K562 (cell line): ENCODE results near the gene BLID. TPM values are rescaled to one million over a fixed set of nuclear protein-coding genes. Genes with fewer than 3 reads are reported as not detected.

Experiments used
- ATAC-seq: fragments of 200-7000 bp; cut with Tn5 transposase; 3 replicates; pipeline ENCODE4 v1.9.1; 2020; ENCODE audit warnings: moderate library complexity
- BruUV-seq: library from RNA; stranded (reverse); fragments of 400-500 nt; replicated peaks from 2 replicates; lab custom pipeline; 2021; lab: Mats Ljungman, UMichigan
- CTCF ChIA-PET: fragments of 300-600 bp; formaldehyde crosslinking; extraction: SDS; loops from one replicate; lab custom pipeline; 2021; ENCODE audit warnings: low intra/inter-chr PET ratio; lab: Yijun Ruan, JAX
- POLR2A ChIA-PET: fragments of 300-600, 350-650 bp; sonication (Branson Sonifier 250); formaldehyde crosslinking; extraction: SDS; loops from one replicate; lab custom pipeline; 2021; ENCODE audit warnings: antibody characterized with exemption, inconsistent platforms; lab: Yijun Ruan, JAX
- DNase-seq, 4 experiments: peaks; one replicate each; pipeline versions ENCODE4 v3.0.0 to v3.0.0-alpha.2; 2011 to 2018; ENCODE audit warnings: low spot score in 3 of 4, mixed read lengths in 3 of 4; ENCODE audit errors: extremely low read depth in 1 of 4
- FAIRE-seq: peaks from 2 replicates; lab custom pipeline; 2011; peaks lifted over from hg19 to GRCh38; lab: Jason Lieb, UNC
- H2AFZ ChIP-seq: 2 replicates; pipeline ENCODE4 v1.6.0; 2011; ENCODE audit warnings: low read depth, low read length, control low read depth, inconsistent platforms
- H3K27ac ChIP-seq: fragments of 200-600 bp; 3 replicates; pipeline ENCODE4 v1.8.0; 2011; ENCODE audit warnings: low read depth, mild to moderate bottlenecking, control low read depth, inconsistent platforms, low read length, moderate library complexity, mixed read lengths; ENCODE audit errors: extremely low read depth
- H3K27me3 ChIP-seq, 2 experiments: fragments of 300-600 bp in 1 of 2; 2 replicates in 1 of 2; 3 replicates in 1 of 2; pipeline versions ENCODE4 v1.6.0 to v1.8.0; 2011; ENCODE audit warnings: inconsistent platforms in 2 of 2, low read length in 2 of 2, mild to moderate bottlenecking in 1 of 2, mixed read lengths in 1 of 2, moderate library complexity in 1 of 2; ENCODE audit not compliant: control insufficient read depth in 2 of 2, insufficient read depth in 2 of 2
- H3K36me3 ChIP-seq: fragments of 300-600 bp; 3 replicates; pipeline ENCODE4 v1.8.0; 2011; ENCODE audit warnings: mild to moderate bottlenecking, low read length, inconsistent platforms; ENCODE audit not compliant: control insufficient read depth, insufficient read depth
- H3K4me1 ChIP-seq, 2 experiments: fragments of 200-600 bp in 1 of 2; replicated peaks in 1 of 2; 2 replicates in 1 of 2; 3 replicates in 1 of 2; pipeline versions ENCODE4 v1.5.1 to v1.8.0; 2011; ENCODE audit warnings: inconsistent platforms in 2 of 2, low read length in 2 of 2, mild to moderate bottlenecking in 1 of 2, mixed read lengths in 1 of 2, moderate library complexity in 1 of 2; ENCODE audit not compliant: control insufficient read depth in 2 of 2, insufficient read depth in 2 of 2
- H3K4me2 ChIP-seq: 2 replicates; pipeline ENCODE4 v1.6.1; 2011; ENCODE audit warnings: low read length, control low read depth, inconsistent platforms, mixed read lengths; ENCODE audit not compliant: insufficient read depth
- H3K4me3 ChIP-seq: fragments of 200-600 bp; sonication (generic), shearing (Covaris generic); 2 replicates; pipeline ENCODE4 v1.5.1; 2016; ENCODE audit warnings: control low read depth, inconsistent platforms
- H3K79me2 ChIP-seq: fragments of 200-600 bp; 3 replicates; pipeline ENCODE4 v1.8.0; 2011; ENCODE audit warnings: low read length, inconsistent platforms; ENCODE audit not compliant: control insufficient read depth, insufficient read depth
- H3K9ac ChIP-seq, 2 experiments: 2 replicates each; pipeline versions ENCODE4 v1.6.0 to v1.6.1; 2011; ENCODE audit warnings: low read depth in 2 of 2, low read length in 2 of 2, control low read depth in 1 of 2, inconsistent platforms in 1 of 2, mild to moderate bottlenecking in 1 of 2, mixed read lengths in 1 of 2; ENCODE audit not compliant: insufficient read depth in 1 of 2
- H3K9me1 ChIP-seq: one replicate; pipeline ENCODE4 v1.6.0; 2011; ENCODE audit warnings: inconsistent platforms, mild to moderate bottlenecking, low read length, moderate library complexity; ENCODE audit not compliant: control insufficient read depth, insufficient read depth
- H3K9me3 ChIP-seq: replicated peaks from 2 replicates; pipeline ENCODE4 v1.5.1; 2011; ENCODE audit warnings: low read depth, low read length, inconsistent platforms; ENCODE audit not compliant: control insufficient read depth, insufficient read depth
- H4K20me1 ChIP-seq: replicated peaks from 2 replicates; pipeline ENCODE4 v1.6.1; 2011; ENCODE audit warnings: low read length, inconsistent platforms, mixed read lengths; ENCODE audit not compliant: control insufficient read depth, insufficient read depth
- BDP1 ChIP-seq: IDR thresholded peaks from 3 replicates; pipeline ENCODE4 v1.6.1; 2011; ENCODE audit not compliant: insufficient read length, insufficient read depth
- HDAC8 ChIP-seq: fragments of 450-650 bp; IDR thresholded peaks from 2 replicates; pipeline ENCODE4 v1.6.1; 2016; ENCODE audit warnings: mild to moderate bottlenecking, missing genetic modification characterization, moderate library complexity, missing compliant biosample characterization
- HNRNPK ChIP-seq: fragments of 200-400 bp; formaldehyde crosslinking; IDR thresholded peaks from one replicate; pipeline ENCODE4 v1.6.1; 2018; ENCODE audit warnings: mild to moderate bottlenecking, low read depth, low read length; ENCODE audit not compliant: poor library complexity, severe bottlenecking
- MBD2 ChIP-seq: sonication (generic); IDR thresholded peaks from 2 replicates; pipeline ENCODE4 v1.6.1; 2016; ENCODE audit warnings: low read depth, borderline replicate concordance
- PCBP2 ChIP-seq: fragments of 200-400 bp; formaldehyde crosslinking; IDR thresholded peaks from 2 replicates; pipeline ENCODE4 v1.6.1; 2018; ENCODE audit warnings: low read length, low read depth, mild to moderate bottlenecking, moderate library complexity; ENCODE audit not compliant: poor library complexity, severe bottlenecking
- PHF21A ChIP-seq: fragments of 450-650 bp; IDR thresholded peaks from 2 replicates; pipeline ENCODE4 v1.6.1; 2017; ENCODE audit warnings: low read depth, borderline replicate concordance
- TOE1 ChIP-seq, 2 experiments: fragments of 450-650 bp in 1 of 2; sonication (generic) in 1 of 2; formaldehyde crosslinking in 1 of 2; IDR thresholded peaks; 2 replicates each; pipeline versions ENCODE4 v1.7.1 to v1.8.0; 2016 to 2022; ENCODE audit warnings: borderline replicate concordance in 2 of 2, mild to moderate bottlenecking in 2 of 2, antibody characterized with exemption in 1 of 2, inconsistent platforms in 1 of 2, low read depth in 1 of 2, missing genetic modification reagents in 1 of 2, moderate library complexity in 1 of 2
- ZC3H8 ChIP-seq: fragments of 450-650 bp; IDR thresholded peaks from 2 replicates; pipeline ENCODE4 v1.6.1; 2017
- ZNF224 ChIP-seq: sonication (generic); formaldehyde crosslinking; IDR thresholded peaks from 2 replicates; pipeline ENCODE4 v1.8.0; 2022; ENCODE audit warnings: mild to moderate bottlenecking, missing genetic modification reagents
- ZNF253 ChIP-seq: fragments of 250-450 bp; sonication (Bioruptor Pico); conservative IDR thresholded peaks from 2 replicates; pipeline ENCODE4 v1.6.1; 2021; ENCODE audit warnings: mild to moderate bottlenecking
- ZNF347 ChIP-seq: fragments of 450-650 bp; formaldehyde crosslinking; IDR thresholded peaks from 2 replicates; pipeline ENCODE4 v1.4.0; 2020; ENCODE audit warnings: low read depth, mild to moderate bottlenecking, moderate library complexity
- WGBS: fragments of 100-300 bp; shearing (Covaris generic); methylation state at CpG from one replicate; pipeline ENCODE4 v1.1.6; 2016; ENCODE audit warnings: low coverage, mixed read lengths; ENCODE audit not compliant: insufficient coverage; ENCODE audit errors: missing lambda C conversion rate; 5-methylcytosine and 5-hydroxymethylcytosine counted together
- in situ Hi-C: fragments of 300-500 bp; cut with MboI; formaldehyde crosslinking; loops from 4 replicates; pipeline ENCODE4 v1.15.0; 2018; ENCODE audit warnings: inconsistent platforms, mixed read lengths
- intact Hi-C: fragments of 100-400 bp; cut with micrococcal nuclease; formaldehyde crosslinking; loops from 2 replicates; pipeline ENCODE4 v1.14.2; 2022
- polyA plus RNA-seq, 8 experiments: library from polyadenylated mRNA; depleted of rRNA in 4 of 8; stranded (reverse) in 5 of 8; unstranded in 3 of 8; fragments of >200 nt; fragmentation: Nextera tagmentation in 2 of 8; fragmentation: Illumina TruSeq in 1 of 8; extraction: Ambion mirVana in 2 of 8; extraction: Trizol in 1 of 8; gene quantifications; 2 replicates each; pipeline versions ENCODE4 v1.2.1 to v1.2.3, GENCODE V29; 2011 to 2014; ENCODE audit warnings: inconsistent platforms in 1 of 8, missing spikeins in 1 of 8
- total RNA-seq, 7 experiments: library from RNA; depleted of rRNA in 6 of 7; stranded (reverse); fragments of >200 nt in 6 of 7; fragmentation: Illumina TruSeq in 2 of 7; extraction: Trizol in 2 of 7; gene quantifications; 2 replicates each; pipeline versions ENCODE4 v1.2.1 to v1.2.3, GENCODE V29; 2011 to 2021; ENCODE audit warnings: low replicate concordance in 1 of 7
- TF ChIP-seq, protein P1 (sequence below), 3 experiments: IDR thresholded peaks in 2 of 3; conservative IDR thresholded peaks in 1 of 3; 2 replicates each; pipeline ENCODE4 v1.5.1; 2011 to 2012; ENCODE audit warnings: low read length in 3 of 3, mild to moderate bottlenecking in 3 of 3, control low read depth in 2 of 3, improper control_type of control experiment in 1 of 3, inconsistent platforms in 1 of 3, low read depth in 1 of 3, mixed read lengths in 1 of 3, moderate library complexity in 1 of 3; ENCODE audit not compliant: insufficient read depth in 2 of 3
- TF ChIP-seq, protein P2 (sequence below): sonication (generic); IDR thresholded peaks from 2 replicates; pipeline ENCODE4 v1.6.1; 2016

The BLID gene
- total and polyA plus RNA-seq, 9 of the 15 experiments (the other 6 are each of a cell fraction or from before 2014, with no cell fraction given): not detected

DNA sequence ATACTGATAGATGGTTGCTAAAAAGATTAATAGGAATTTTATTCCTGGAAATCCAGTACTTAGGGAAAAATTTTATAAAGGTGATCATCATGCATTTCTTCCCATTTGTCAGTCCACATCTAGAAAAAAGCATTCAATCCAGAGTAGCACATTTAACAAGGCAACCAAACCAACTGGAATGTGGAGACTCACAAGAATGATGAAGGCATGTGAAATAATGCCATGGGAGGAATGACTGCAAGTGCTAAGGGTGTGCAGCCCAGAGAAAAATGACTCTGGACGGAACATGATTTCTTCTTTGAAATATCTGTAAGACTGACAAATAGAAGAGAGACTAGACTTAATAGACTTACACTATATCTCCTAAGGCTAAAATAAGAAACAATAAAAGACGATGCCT, 33.8 kb downstream of the BLID start:
- H3K27me3 ChIP-seq: no peaks in the 10 kb centered on the region
- FAIRE-seq (no peak), ATAC-seq (no peak), DNase-seq (no peak)
- in situ Hi-C loops: no loop called here
- H3K36me3 ChIP-seq: no peaks in the 10 kb centered on the region
- ChIA-PET POLR2A (no interaction called here), CTCF (no interaction called here)
- H3K4me3 ChIP-seq: no peak overlapping the region
- no TSS peak for BruUV-seq
- no peak overlapping the region for H2AFZ ChIP-seq
- no peaks in the 10 kb centered on the region for H3K4me1 ChIP-seq
- intact Hi-C loops: no loop called here
- no peaks in the 10 kb centered on the region for H4K20me1 ChIP-seq
- no peaks in the 10 kb centered on the region for H3K9me3 ChIP-seq
- H3K4me2 ChIP-seq: no peak overlapping the region
- 0% methylated on average over 2 of the region's 2 CpGs for WGBS
- no peak overlapping the region for H3K9ac ChIP-seq
- H3K79me2 ChIP-seq: no peaks in the 10 kb centered on the region
- no peaks in the 10 kb centered on the region for H3K9me1 ChIP-seq
- no peak overlapping the region for H3K27ac ChIP-seq
- TF ChIP-seq HDAC8 (tag): no peak
- TF ChIP-seq MBD2: no peak
- TF ChIP-seq BDP1: no peak
- no peak for TF ChIP-seq ZNF253
- TF ChIP-seq ZC3H8: no peak
- TF ChIP-seq TOE1 (IDR thresholded peaks at IDR 0.05; ENCODE audit: borderline replicate concordance): no peak
- TF ChIP-seq TOE1 (CRISPR knock-in tag; IDR thresholded peaks at IDR 0.05; ENCODE audit: borderline replicate concordance, low read depth): no peak
- TF ChIP-seq HNRNPK: no peak
- TF ChIP-seq ZNF224 (CRISPR knock-in tag): no peak
- TF ChIP-seq, protein P1, sequence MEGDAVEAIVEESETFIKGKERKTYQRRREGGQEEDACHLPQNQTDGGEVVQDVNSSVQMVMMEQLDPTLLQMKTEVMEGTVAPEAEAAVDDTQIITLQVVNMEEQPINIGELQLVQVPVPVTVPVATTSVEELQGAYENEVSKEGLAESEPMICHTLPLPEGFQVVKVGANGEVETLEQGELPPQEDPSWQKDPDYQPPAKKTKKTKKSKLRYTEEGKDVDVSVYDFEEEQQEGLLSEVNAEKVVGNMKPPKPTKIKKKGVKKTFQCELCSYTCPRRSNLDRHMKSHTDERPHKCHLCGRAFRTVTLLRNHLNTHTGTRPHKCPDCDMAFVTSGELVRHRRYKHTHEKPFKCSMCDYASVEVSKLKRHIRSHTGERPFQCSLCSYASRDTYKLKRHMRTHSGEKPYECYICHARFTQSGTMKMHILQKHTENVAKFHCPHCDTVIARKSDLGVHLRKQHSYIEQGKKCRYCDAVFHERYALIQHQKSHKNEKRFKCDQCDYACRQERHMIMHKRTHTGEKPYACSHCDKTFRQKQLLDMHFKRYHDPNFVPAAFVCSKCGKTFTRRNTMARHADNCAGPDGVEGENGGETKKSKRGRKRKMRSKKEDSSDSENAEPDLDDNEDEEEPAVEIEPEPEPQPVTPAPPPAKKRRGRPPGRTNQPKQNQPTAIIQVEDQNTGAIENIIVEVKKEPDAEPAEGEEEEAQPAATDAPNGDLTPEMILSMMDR (IDR thresholded peaks at IDR 0.05 in 2 of 3, conservative IDR thresholded peaks at IDR 0.05 in 1 of 3; ENCODE audit: insufficient read depth in 2 of 3, low read depth in 1 of 3, low read length in 3 of 3): no peak
- TF ChIP-seq PHF21A: no peak
- TF ChIP-seq, protein P2, sequence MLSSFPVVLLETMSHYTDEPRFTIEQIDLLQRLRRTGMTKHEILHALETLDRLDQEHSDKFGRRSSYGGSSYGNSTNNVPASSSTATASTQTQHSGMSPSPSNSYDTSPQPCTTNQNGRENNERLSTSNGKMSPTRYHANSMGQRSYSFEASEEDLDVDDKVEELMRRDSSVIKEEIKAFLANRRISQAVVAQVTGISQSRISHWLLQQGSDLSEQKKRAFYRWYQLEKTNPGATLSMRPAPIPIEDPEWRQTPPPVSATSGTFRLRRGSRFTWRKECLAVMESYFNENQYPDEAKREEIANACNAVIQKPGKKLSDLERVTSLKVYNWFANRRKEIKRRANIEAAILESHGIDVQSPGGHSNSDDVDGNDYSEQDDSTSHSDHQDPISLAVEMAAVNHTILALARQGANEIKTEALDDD: no peak
- TF ChIP-seq PCBP2: no peak
- TF ChIP-seq ZNF347 (CRISPR knock-in tag): no peak
